A549 (cell line): ENCODE measurements around the gene MSH2.

Experiments
- EP300 ChIP-seq, 2 experiments: fragments of >200 bp; sonication (Bioruptor Twin); formaldehyde crosslinking; IDR thresholded peaks; 2 replicates in 1 of 2; 3 replicates in 1 of 2; pipeline ENCODE4 v1.6.1; 2016 to 2017
- HDAC2 ChIP-seq: fragments of 200-600 bp; sonication (generic); IDR thresholded peaks from 2 replicates; pipeline ENCODE4 v1.6.1; 2016
- HOXA7 ChIP-seq: fragments of 250-450 bp; sonication (Bioruptor Pico); IDR thresholded peaks from 2 replicates; pipeline ENCODE4 v1.5.0; 2020; ENCODE audit warnings: mild to moderate bottlenecking, moderate library complexity
- RFX5 ChIP-seq: fragments of 450-650 bp; IDR thresholded peaks from 2 replicates; pipeline ENCODE4 v1.7.1; 2014; ENCODE audit warnings: antibody characterized with exemption, mild to moderate bottlenecking, moderate library complexity
- ZNF302 ChIP-seq: fragments of 250-450 bp; sonication (Bioruptor Pico); IDR thresholded peaks from 2 replicates; pipeline ENCODE4 v1.9.0; 2021; ENCODE audit warnings: inconsistent platforms, mild to moderate bottlenecking, moderate library complexity
- ZSCAN20 ChIP-seq: fragments of 250-450 bp; sonication (Bioruptor Pico); IDR thresholded peaks from 2 replicates; pipeline ENCODE4 v1.8.0; 2022; ENCODE audit warnings: mild to moderate bottlenecking, moderate library complexity
- TF ChIP-seq, protein P1 (sequence below): fragments of >200 bp; sonication (Bioruptor Twin); formaldehyde crosslinking; IDR thresholded peaks from 3 replicates; pipeline ENCODE4 v1.5.1; 2016
- TF ChIP-seq, protein P2 (sequence below): fragments of 250-450 bp; sonication (Bioruptor Pico); IDR thresholded peaks from 2 replicates; pipeline ENCODE4 v1.5.0; 2020; ENCODE audit warnings: low read depth, mild to moderate bottlenecking, moderate library complexity

DNA sequence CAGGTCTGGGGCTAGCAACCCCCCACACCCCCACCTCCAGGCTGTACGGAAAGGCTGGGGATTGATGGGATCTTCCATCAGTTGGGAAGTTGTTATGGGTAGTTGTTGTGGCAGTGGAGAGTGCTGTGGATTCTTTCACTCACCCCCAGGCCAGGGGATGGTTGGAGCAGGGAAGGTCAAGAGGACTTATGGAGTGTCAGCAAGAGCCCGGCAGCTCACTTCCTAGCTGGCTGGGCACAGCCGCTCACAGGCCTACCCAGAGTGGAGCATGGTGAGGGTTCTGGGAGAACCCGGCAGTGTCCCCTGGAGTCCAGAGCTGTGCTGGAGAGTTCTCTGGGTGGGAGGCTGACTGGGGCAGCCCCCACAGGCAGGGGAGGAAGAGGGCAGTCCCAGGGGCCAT is 122.2 kb downstream of the MSH2 start:
- TF ChIP-seq HOXA7 (CRISPR knock-in tag): no peak
- no peak for TF ChIP-seq RFX5
- TF ChIP-seq, protein P1, sequence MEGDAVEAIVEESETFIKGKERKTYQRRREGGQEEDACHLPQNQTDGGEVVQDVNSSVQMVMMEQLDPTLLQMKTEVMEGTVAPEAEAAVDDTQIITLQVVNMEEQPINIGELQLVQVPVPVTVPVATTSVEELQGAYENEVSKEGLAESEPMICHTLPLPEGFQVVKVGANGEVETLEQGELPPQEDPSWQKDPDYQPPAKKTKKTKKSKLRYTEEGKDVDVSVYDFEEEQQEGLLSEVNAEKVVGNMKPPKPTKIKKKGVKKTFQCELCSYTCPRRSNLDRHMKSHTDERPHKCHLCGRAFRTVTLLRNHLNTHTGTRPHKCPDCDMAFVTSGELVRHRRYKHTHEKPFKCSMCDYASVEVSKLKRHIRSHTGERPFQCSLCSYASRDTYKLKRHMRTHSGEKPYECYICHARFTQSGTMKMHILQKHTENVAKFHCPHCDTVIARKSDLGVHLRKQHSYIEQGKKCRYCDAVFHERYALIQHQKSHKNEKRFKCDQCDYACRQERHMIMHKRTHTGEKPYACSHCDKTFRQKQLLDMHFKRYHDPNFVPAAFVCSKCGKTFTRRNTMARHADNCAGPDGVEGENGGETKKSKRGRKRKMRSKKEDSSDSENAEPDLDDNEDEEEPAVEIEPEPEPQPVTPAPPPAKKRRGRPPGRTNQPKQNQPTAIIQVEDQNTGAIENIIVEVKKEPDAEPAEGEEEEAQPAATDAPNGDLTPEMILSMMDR: no peak
- TF ChIP-seq EP300 (IDR thresholded peaks at IDR 0.05): no peak
- no peak for TF ChIP-seq ZNF302 (CRISPR knock-in tag)
- no peak for TF ChIP-seq HDAC2
- TF ChIP-seq, protein P2, sequence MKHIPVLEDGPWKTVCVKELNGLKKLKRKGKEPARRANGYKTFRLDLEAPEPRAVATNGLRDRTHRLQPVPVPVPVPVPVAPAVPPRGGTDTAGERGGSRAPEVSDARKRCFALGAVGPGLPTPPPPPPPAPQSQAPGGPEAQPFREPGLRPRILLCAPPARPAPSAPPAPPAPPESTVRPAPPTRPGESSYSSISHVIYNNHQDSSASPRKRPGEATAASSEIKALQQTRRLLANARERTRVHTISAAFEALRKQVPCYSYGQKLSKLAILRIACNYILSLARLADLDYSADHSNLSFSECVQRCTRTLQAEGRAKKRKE: no peak
- no peak for TF ChIP-seq ZSCAN20 (CRISPR knock-in tag)
